SU-DHL-6 (cell line): Measurements from ENCODE around the gene DNAJB5.

Source experiments
- CTCF ChIP-seq: fragments of 200-600 bp; sonication (generic); IDR thresholded peaks from one replicate; pipeline ENCODE4 v1.5.1; 2017; ENCODE audit warnings: antibody characterized with exemption, mild to moderate bottlenecking, low read length, moderate library complexity; ENCODE audit not compliant: insufficient read depth, poor library complexity, severe bottlenecking
- EZH2phosphoT487 ChIP-seq: fragments of 200-600 bp; sonication (generic), shearing (Covaris generic); conservative IDR thresholded peaks from 2 replicates; pipeline ENCODE4 v1.6.1; 2018; ENCODE audit warnings: mild to moderate bottlenecking, antibody characterized with exemption, low read length, moderate library complexity, mixed read lengths

GRCh38 chr9:34988218-34989002 is 1.1 kb upstream of the DNAJB5 start:
- TF ChIP-seq EZH2phosphoT487 (no peak), CTCF (no peak)
